WTC11 (cell line): ENCODE results near the gene CHDH.

ENCODE experiments used
- AFF4 ChIP-seq: sonication (generic); formaldehyde crosslinking; IDR thresholded peaks from 2 replicates; pipeline ENCODE4 v1.8.1; 2023; ENCODE audit warnings: mild to moderate bottlenecking, missing genetic modification reagents, borderline replicate concordance
- CREB1 ChIP-seq: sonication (generic); formaldehyde crosslinking; IDR thresholded peaks from 2 replicates; pipeline ENCODE4 v1.8.0; 2023; ENCODE audit warnings: mild to moderate bottlenecking, missing genetic modification reagents
- CTCF ChIP-seq: fragments of 200-600 bp; IDR thresholded peaks from 2 replicates; pipeline ENCODE4 v1.8.0; 2022; ENCODE audit warnings: antibody characterized with exemption
- NFE2L1 ChIP-seq: sonication (generic); formaldehyde crosslinking; IDR thresholded peaks from 2 replicates; pipeline ENCODE4 v1.8.1; 2023; ENCODE audit warnings: missing genetic modification reagents
- NFYB ChIP-seq: sonication (generic); formaldehyde crosslinking; conservative IDR thresholded peaks from 2 replicates; pipeline ENCODE4 v1.8.0; 2022; ENCODE audit warnings: low read depth, missing genetic modification reagents
- ZNF512 ChIP-seq: sonication (generic); formaldehyde crosslinking; IDR thresholded peaks from 2 replicates; pipeline ENCODE4 v1.8.1; 2022; ENCODE audit warnings: missing genetic modification reagents, borderline replicate concordance

- no peak for TF ChIP-seq NFE2L1 (CRISPR knock-in tag)
- TF ChIP-seq AFF4 (CRISPR knock-in tag), result no peak
- TF ChIP-seq CTCF, result no peak
- TF ChIP-seq CREB1 (CRISPR knock-in tag), result no peak
- no peak for TF ChIP-seq NFYB (CRISPR knock-in tag)
- TF ChIP-seq ZNF512 (CRISPR knock-in tag), result no peak
Measured at GRCh38 chr3:53815067-53815466, 31.2 kb downstream of the CHDH start.
